SH-SY5Y (cell line): Measurements from ENCODE around the gene MAEL.

Experiments used
- GATA2 ChIP-seq: IDR thresholded peaks from 2 replicates; pipeline ENCODE4 v1.6.1; 2011; ENCODE audit warnings: mild to moderate bottlenecking, low read depth, low read length
- GATA3 ChIP-seq: IDR thresholded peaks from 2 replicates; pipeline ENCODE4 v1.6.1; 2011; ENCODE audit warnings: low read depth, mild to moderate bottlenecking, low read length, moderate library complexity

DNA sequence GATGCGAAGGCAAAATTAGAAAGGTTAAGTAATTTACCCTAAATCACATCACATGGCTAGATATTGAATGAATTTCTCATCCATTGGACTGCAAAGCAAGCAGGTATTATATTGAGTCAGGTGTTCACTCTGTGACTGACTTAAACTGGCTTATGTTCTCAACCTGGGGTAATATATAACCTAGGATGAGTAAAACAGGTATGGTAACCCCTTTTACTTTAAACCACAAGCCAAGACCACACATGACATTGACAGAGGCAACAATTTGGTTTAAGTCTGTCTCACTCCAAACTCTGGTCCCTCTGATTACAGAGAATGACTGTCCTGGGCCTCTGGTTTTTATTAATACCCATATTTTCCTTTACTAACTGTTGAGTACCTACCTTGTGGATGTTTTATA is 33.3 kb downstream of the MAEL start:
- no peak for TF ChIP-seq GATA2
- TF ChIP-seq GATA3, result no peak
